K562 (cell line): ENCODE results near the gene ZBP1. TPM values are rescaled to one million over a fixed set of nuclear protein-coding genes. Genes with fewer than 3 reads are reported as not detected.

Experiments used
- ATAC-seq: fragments of 200-7000 bp; cut with Tn5 transposase; 3 replicates; pipeline ENCODE4 v1.9.1; 2020; ENCODE audit warnings: moderate library complexity
- BruUV-seq: library from RNA; stranded (reverse); fragments of 400-500 nt; replicated peaks from 2 replicates; lab custom pipeline; 2021; lab: Mats Ljungman, UMichigan
- CTCF ChIA-PET: fragments of 300-600 bp; formaldehyde crosslinking; extraction: SDS; loops from one replicate; lab custom pipeline; 2021; ENCODE audit warnings: low intra/inter-chr PET ratio; lab: Yijun Ruan, JAX
- POLR2A ChIA-PET: fragments of 300-600, 350-650 bp; sonication (Branson Sonifier 250); formaldehyde crosslinking; extraction: SDS; loops from one replicate; lab custom pipeline; 2021; ENCODE audit warnings: antibody characterized with exemption, inconsistent platforms; lab: Yijun Ruan, JAX
- DNase-seq, 4 experiments: peaks; one replicate each; pipeline versions ENCODE4 v3.0.0 to v3.0.0-alpha.2; 2011 to 2018; ENCODE audit warnings: low spot score in 3 of 4, mixed read lengths in 3 of 4; ENCODE audit errors: extremely low read depth in 1 of 4
- FAIRE-seq: peaks from 2 replicates; lab custom pipeline; 2011; peaks lifted over from hg19 to GRCh38; lab: Jason Lieb, UNC
- H2AFZ ChIP-seq: 2 replicates; pipeline ENCODE4 v1.6.0; 2011; ENCODE audit warnings: low read depth, low read length, control low read depth, inconsistent platforms
- H3K27ac ChIP-seq: fragments of 200-600 bp; 3 replicates; pipeline ENCODE4 v1.8.0; 2011; ENCODE audit warnings: low read depth, mild to moderate bottlenecking, control low read depth, inconsistent platforms, low read length, moderate library complexity, mixed read lengths; ENCODE audit errors: extremely low read depth
- H3K27me3 ChIP-seq, 2 experiments: fragments of 300-600 bp in 1 of 2; 2 replicates in 1 of 2; 3 replicates in 1 of 2; pipeline versions ENCODE4 v1.6.0 to v1.8.0; 2011; ENCODE audit warnings: inconsistent platforms in 2 of 2, low read length in 2 of 2, mild to moderate bottlenecking in 1 of 2, mixed read lengths in 1 of 2, moderate library complexity in 1 of 2; ENCODE audit not compliant: control insufficient read depth in 2 of 2, insufficient read depth in 2 of 2
- H3K36me3 ChIP-seq: fragments of 300-600 bp; 3 replicates; pipeline ENCODE4 v1.8.0; 2011; ENCODE audit warnings: mild to moderate bottlenecking, low read length, inconsistent platforms; ENCODE audit not compliant: control insufficient read depth, insufficient read depth
- H3K4me1 ChIP-seq, 2 experiments: fragments of 200-600 bp in 1 of 2; replicated peaks in 1 of 2; 2 replicates in 1 of 2; 3 replicates in 1 of 2; pipeline versions ENCODE4 v1.5.1 to v1.8.0; 2011; ENCODE audit warnings: inconsistent platforms in 2 of 2, low read length in 2 of 2, mild to moderate bottlenecking in 1 of 2, mixed read lengths in 1 of 2, moderate library complexity in 1 of 2; ENCODE audit not compliant: control insufficient read depth in 2 of 2, insufficient read depth in 2 of 2
- H3K4me2 ChIP-seq: 2 replicates; pipeline ENCODE4 v1.6.1; 2011; ENCODE audit warnings: low read length, control low read depth, inconsistent platforms, mixed read lengths; ENCODE audit not compliant: insufficient read depth
- H3K4me3 ChIP-seq: fragments of 200-600 bp; sonication (generic), shearing (Covaris generic); 2 replicates; pipeline ENCODE4 v1.5.1; 2016; ENCODE audit warnings: control low read depth, inconsistent platforms
- H3K79me2 ChIP-seq: fragments of 200-600 bp; 3 replicates; pipeline ENCODE4 v1.8.0; 2011; ENCODE audit warnings: low read length, inconsistent platforms; ENCODE audit not compliant: control insufficient read depth, insufficient read depth
- H3K9ac ChIP-seq, 2 experiments: 2 replicates each; pipeline versions ENCODE4 v1.6.0 to v1.6.1; 2011; ENCODE audit warnings: low read depth in 2 of 2, low read length in 2 of 2, control low read depth in 1 of 2, inconsistent platforms in 1 of 2, mild to moderate bottlenecking in 1 of 2, mixed read lengths in 1 of 2; ENCODE audit not compliant: insufficient read depth in 1 of 2
- H3K9me1 ChIP-seq: one replicate; pipeline ENCODE4 v1.6.0; 2011; ENCODE audit warnings: inconsistent platforms, mild to moderate bottlenecking, low read length, moderate library complexity; ENCODE audit not compliant: control insufficient read depth, insufficient read depth
- H3K9me3 ChIP-seq: replicated peaks from 2 replicates; pipeline ENCODE4 v1.5.1; 2011; ENCODE audit warnings: low read depth, low read length, inconsistent platforms; ENCODE audit not compliant: control insufficient read depth, insufficient read depth
- H4K20me1 ChIP-seq: replicated peaks from 2 replicates; pipeline ENCODE4 v1.6.1; 2011; ENCODE audit warnings: low read length, inconsistent platforms, mixed read lengths; ENCODE audit not compliant: control insufficient read depth, insufficient read depth
- BCOR ChIP-seq: fragments of 450-650 bp; IDR thresholded peaks from 2 replicates; pipeline ENCODE4 v1.6.1; 2016
- BRD9 ChIP-seq: fragments of 450-650 bp; IDR thresholded peaks from 2 replicates; pipeline ENCODE4 v1.6.1; 2018; ENCODE audit warnings: low read depth; ENCODE audit not compliant: partially characterized antibody
- CBX1 ChIP-seq: sonication (generic); IDR thresholded peaks from 2 replicates; pipeline ENCODE4 v1.6.1; 2016; ENCODE audit warnings: antibody characterized with exemption, low read depth, mild to moderate bottlenecking
- CREB1 ChIP-seq, 2 experiments: sonication (generic) in 1 of 2; formaldehyde crosslinking in 1 of 2; IDR thresholded peaks; 2 replicates each; pipeline versions ENCODE4 v1.6.1 to v1.8.0; 2012 to 2022; ENCODE audit warnings: inconsistent platforms in 1 of 2, mild to moderate bottlenecking in 1 of 2, missing genetic modification reagents in 1 of 2, moderate library complexity in 1 of 2
- E2F4 ChIP-seq: sonication (generic); formaldehyde crosslinking; IDR thresholded peaks from 2 replicates; pipeline ENCODE4 v1.8.0; 2022; ENCODE audit warnings: mild to moderate bottlenecking, low read depth, missing genetic modification reagents
- ETV5 ChIP-seq: sonication (generic); formaldehyde crosslinking; IDR thresholded peaks from 2 replicates; pipeline ENCODE4 v1.4.0; 2020; ENCODE audit warnings: low read depth, mild to moderate bottlenecking, missing genetic modification reagents
- FIP1L1 ChIP-seq: fragments of 200-400 bp; formaldehyde crosslinking; IDR thresholded peaks from 2 replicates; pipeline ENCODE4 v1.6.1; 2018; ENCODE audit warnings: mild to moderate bottlenecking, low read depth, low read length; ENCODE audit not compliant: poor library complexity, severe bottlenecking
- GATA2 ChIP-seq: sonication (generic); formaldehyde crosslinking; IDR thresholded peaks from 2 replicates; pipeline ENCODE4 v1.4.0; 2020; ENCODE audit warnings: mild to moderate bottlenecking, missing genetic modification reagents
- NFATC3 ChIP-seq: fragments of 450-650 bp; IDR thresholded peaks from 2 replicates; pipeline ENCODE4 v1.6.1; 2017; ENCODE audit warnings: mild to moderate bottlenecking
- NFRKB ChIP-seq: fragments of 450-650 bp; IDR thresholded peaks from 2 replicates; pipeline ENCODE4 v1.6.1; 2016; ENCODE audit warnings: low read depth
- NONO ChIP-seq, 2 experiments: fragments of 200-400 bp in 1 of 2; fragments of 450-650 bp in 1 of 2; formaldehyde crosslinking in 1 of 2; IDR thresholded peaks; 2 replicates each; pipeline ENCODE4 v1.6.1; 2017; ENCODE audit warnings: low read depth in 2 of 2, mild to moderate bottlenecking in 2 of 2, moderate library complexity in 2 of 2, low read length in 1 of 2
- POLR2A ChIP-seq: fragments of 450-650 bp; conservative IDR thresholded peaks from 2 replicates; pipeline ENCODE4 v1.6.1; 2016
- SMARCE1 ChIP-seq: fragments of 450-650 bp; IDR thresholded peaks from 2 replicates; pipeline ENCODE4 v1.7.1; 2016; ENCODE audit warnings: mild to moderate bottlenecking
- SMC3 ChIP-seq: conservative IDR thresholded peaks from 2 replicates; pipeline ENCODE4 v1.6.1; 2011; ENCODE audit warnings: low read depth, low read length, improper control_type of control experiment; ENCODE audit not compliant: insufficient read depth
- SP1 ChIP-seq: sonication (generic); formaldehyde crosslinking; IDR thresholded peaks from 2 replicates; pipeline ENCODE4 v1.8.1; 2022; ENCODE audit warnings: mild to moderate bottlenecking, missing genetic modification reagents
- ZNF124 ChIP-seq: sonication (generic); formaldehyde crosslinking; IDR thresholded peaks from 2 replicates; pipeline ENCODE4 v1.8.1; 2022; ENCODE audit warnings: missing genetic modification reagents
- ZNF316 ChIP-seq: fragments of 450-650 bp; IDR thresholded peaks from 2 replicates; pipeline ENCODE4 v1.6.1; 2016
- ZNF444 ChIP-seq: fragments of 250-450 bp; sonication (Bioruptor Pico); IDR thresholded peaks from 2 replicates; pipeline ENCODE4 v1.4.0; 2020; ENCODE audit warnings: mild to moderate bottlenecking, moderate library complexity
- ZNF778 ChIP-seq: fragments of 450-650 bp; formaldehyde crosslinking; IDR thresholded peaks from 2 replicates; pipeline ENCODE4 v1.4.0; 2020; ENCODE audit warnings: mild to moderate bottlenecking, moderate library complexity
- WGBS: fragments of 100-300 bp; shearing (Covaris generic); methylation state at CpG from one replicate; pipeline ENCODE4 v1.1.6; 2016; ENCODE audit warnings: low coverage, mixed read lengths; ENCODE audit not compliant: insufficient coverage; ENCODE audit errors: missing lambda C conversion rate; 5-methylcytosine and 5-hydroxymethylcytosine counted together
- in situ Hi-C: fragments of 300-500 bp; cut with MboI; formaldehyde crosslinking; loops from 4 replicates; pipeline ENCODE4 v1.15.0; 2018; ENCODE audit warnings: inconsistent platforms, mixed read lengths
- intact Hi-C: fragments of 100-400 bp; cut with micrococcal nuclease; formaldehyde crosslinking; loops from 2 replicates; pipeline ENCODE4 v1.14.2; 2022
- polyA plus RNA-seq, 8 experiments: library from polyadenylated mRNA; depleted of rRNA in 4 of 8; stranded (reverse) in 5 of 8; unstranded in 3 of 8; fragments of >200 nt; fragmentation: Nextera tagmentation in 2 of 8; fragmentation: Illumina TruSeq in 1 of 8; extraction: Ambion mirVana in 2 of 8; extraction: Trizol in 1 of 8; gene quantifications; 2 replicates each; pipeline versions ENCODE4 v1.2.1 to v1.2.3, GENCODE V29; 2011 to 2014; ENCODE audit warnings: inconsistent platforms in 1 of 8, missing spikeins in 1 of 8
- total RNA-seq, 7 experiments: library from RNA; depleted of rRNA in 6 of 7; stranded (reverse); fragments of >200 nt in 6 of 7; fragmentation: Illumina TruSeq in 2 of 7; extraction: Trizol in 2 of 7; gene quantifications; 2 replicates each; pipeline versions ENCODE4 v1.2.1 to v1.2.3, GENCODE V29; 2011 to 2021; ENCODE audit warnings: low replicate concordance in 1 of 7

ZBP1 gene
- total and polyA plus RNA-seq, 9 of the 15 experiments (the other 6 are each of a cell fraction or from before 2014, with no cell fraction given): not detected

GRCh38 chr20:57559658-57560553, 60.3 kb downstream of the ZBP1 start:
- Histone ChIP-seq H3K9me3 (no peaks in the 10 kb centered on the region), H3K4me2 (peak overlapping the region; percentile 62), H2AFZ (peak overlapping the region; percentile 88; the same call in 1 of the 2 replicates), H3K9ac (peak overlapping the region in 1 of 2 experiments; percentile 16; a peak in 1 of 4 replicates), H3K27me3 (no peaks in the 10 kb centered on the region), H3K9me1 (no peaks in the 10 kb centered on the region), H4K20me1 (no peaks in the 10 kb centered on the region), H3K4me1 (peaks cover 27 to 34% of the 10 kb centered on the region in 2 experiments), H3K79me2 (no peaks in the 10 kb centered on the region), H3K4me3 (no peak overlapping the region), H3K27ac (peak overlapping the region; percentile 78; the same call in 2 of the 3 replicates), H3K36me3 (no peaks in the 10 kb centered on the region)
- BruUV-seq: no TSS peak
- no peak for FAIRE-seq
- no peak; the same call in 2 of the 3 replicates for ATAC-seq
- POLR2A ChIA-PET: interaction anchor here (0.6 to 2.3 kb wide), 9 partner anchors 10 to 124 kb away, joined by 3 to 8 read pairs (median 3); no protein-coding TSS in a partner anchor
- no peak for DNase-seq
- WGBS: 49% methylated on average over 8 of the region's 8 CpGs
- CTCF ChIA-PET: no interaction called here
- intact Hi-C loops (no loop called here), in situ Hi-C loops (no loop called here)
- no peak for TF ChIP-seq BRD9
- TF ChIP-seq SMC3: no peak
- no peak for TF ChIP-seq E2F4 (CRISPR knock-in tag)
- TF ChIP-seq BCOR: peak; percentile 84
- TF ChIP-seq POLR2A: peak; percentile 36; the same call in 1 of the 2 replicates
- no peak for TF ChIP-seq ZNF778 (CRISPR knock-in tag)
- no peak for TF ChIP-seq ZNF444 (CRISPR knock-in tag)
- 0 out of 2 replicates have a peak, but pooled peaks have one; percentile 19 for TF ChIP-seq CBX1
- no peak for TF ChIP-seq ETV5 (CRISPR knock-in tag)
- TF ChIP-seq FIP1L1: no peak
- TF ChIP-seq NFATC3: no peak
- TF ChIP-seq SP1 (CRISPR knock-in tag): no peak
- TF ChIP-seq CREB1 (IDR thresholded peaks at IDR 0.05): no peak
- TF ChIP-seq CREB1 (CRISPR knock-in tag; IDR thresholded peaks at IDR 0.05): no peak
- no peak for TF ChIP-seq SMARCE1
- TF ChIP-seq ZNF124 (CRISPR knock-in tag): no peak
- no peak for TF ChIP-seq NFRKB
- TF ChIP-seq GATA2 (CRISPR knock-in tag): no peak
- TF ChIP-seq NONO (IDR thresholded peaks at IDR 0.05; ENCODE audit: low read depth in 2 of 2, low read length in 1 of 2): no peak
- TF ChIP-seq ZNF316: peak; percentile 67; the same call in 1 of the 2 replicates
